LHCN-M2 (cell line): ENCODE data around the gene PRSS8. TPM values are rescaled to one million over a fixed set of nuclear protein-coding genes. Genes with fewer than 3 reads are reported as not detected.
"Not testable (repeated sequence)": the region's sequence is repeated elsewhere in the genome, so short reads cannot be mapped to it uniquely, and the experiment has no call there.

Experiments used
- DNase-seq: peaks from one replicate; pipeline ENCODE4 v3.0.0-alpha.2; 2012; ENCODE audit warnings: low read depth
- total RNA-seq: library from RNA; depleted of rRNA; stranded (reverse); fragments of >200 nt; gene quantifications from 2 replicates; pipeline ENCODE4 v1.2.3, GENCODE V29; 2014

Gene PRSS8
- total RNA-seq, 1 experiment from 2014 or later, result not detected

- no peak for DNase-seq
Observed at GRCh38 chr16:31106509-31107464, 28.7 kb downstream of the PRSS8 start.

- peak; percentile 71 for DNase-seq
Observed at GRCh38 chr16:31105677-31106213, 29.8 kb downstream of the PRSS8 start.

DNA sequence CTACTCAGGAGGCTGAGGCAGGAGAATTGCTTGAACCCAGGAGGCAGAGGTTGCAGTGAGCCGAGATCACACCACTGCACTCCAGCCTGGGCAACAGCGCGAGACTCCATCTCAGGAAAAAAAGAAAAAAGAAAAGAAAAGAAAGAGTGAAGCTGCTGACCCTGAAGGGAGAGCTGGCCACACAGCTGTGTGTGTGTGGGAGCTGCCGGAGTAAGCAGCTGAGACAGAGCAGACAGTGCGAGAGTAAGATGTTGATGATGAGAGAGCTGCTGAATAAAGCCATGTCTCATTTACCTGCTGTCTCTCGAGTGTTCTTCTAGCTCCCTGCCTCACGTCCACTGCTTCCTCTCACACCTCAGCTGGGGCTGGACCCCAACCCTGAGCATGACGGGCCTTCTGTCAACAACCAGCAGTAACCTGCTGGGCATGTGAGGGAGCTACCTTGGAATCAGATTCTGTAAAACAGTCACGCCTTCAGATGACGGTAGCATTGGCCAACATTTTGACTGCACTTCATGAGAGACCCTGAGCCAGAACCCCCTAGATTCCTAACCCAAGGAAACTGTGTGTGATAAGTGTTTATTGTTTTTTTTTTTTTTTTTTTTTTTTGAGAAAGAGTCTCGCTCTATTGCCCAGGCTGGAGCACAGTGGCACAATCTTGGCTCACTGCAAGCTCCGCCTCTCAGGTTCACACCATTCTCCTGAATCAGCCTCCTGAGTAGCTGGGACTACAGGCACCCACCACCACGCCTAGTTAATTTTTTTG, 34.5 kb downstream of the PRSS8 start:
- DNase-seq, result not testable (repeated sequence)

DNA sequence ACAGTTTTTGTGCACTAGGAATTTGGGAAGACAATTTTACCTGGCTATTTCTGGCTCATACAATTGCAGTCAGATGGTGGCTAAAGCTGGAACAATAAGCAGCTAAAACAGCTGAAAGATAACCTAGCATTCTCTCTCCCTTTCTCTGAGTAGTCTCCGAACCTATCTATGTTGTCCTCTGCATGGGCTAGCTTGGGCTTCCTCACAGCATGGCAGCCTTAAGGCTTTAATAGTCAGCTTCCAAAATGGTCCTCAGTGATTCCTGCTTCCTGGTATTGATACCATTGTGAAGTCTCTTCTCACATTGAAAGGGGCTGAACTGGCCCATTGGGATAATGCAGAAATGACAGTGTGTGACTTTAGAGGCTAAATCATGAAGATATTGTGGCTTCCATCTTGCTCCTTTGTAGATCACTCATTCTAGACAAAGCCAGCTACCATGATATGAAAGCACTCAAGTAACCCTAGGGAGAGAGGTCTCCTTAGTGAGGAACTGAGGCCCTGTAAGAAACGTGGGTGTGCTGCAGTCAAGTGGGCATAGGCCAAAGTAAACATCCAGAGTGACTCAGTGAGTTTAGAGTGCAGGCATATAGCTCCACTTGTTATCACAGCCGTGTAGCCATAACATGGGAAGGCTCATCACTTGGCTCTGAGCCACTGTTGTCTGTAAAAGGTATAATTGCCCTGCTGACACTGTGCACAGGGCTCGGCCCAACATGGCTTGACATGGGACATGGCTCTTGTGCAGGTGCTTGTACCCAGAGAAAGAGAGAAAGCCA, 35.5 kb downstream of the PRSS8 start:
- peak; percentile 61 for DNase-seq

GRCh38 chr16:31094424-31095120, 41.0 kb downstream of the PRSS8 start, which contains the start of gene VKORC1:
Gene VKORC1 (minus strand): TSS chr16:31094797. CDS start chr16:31094729, 68 bp downstream.
- peak; percentile 98 for DNase-seq

DNA sequence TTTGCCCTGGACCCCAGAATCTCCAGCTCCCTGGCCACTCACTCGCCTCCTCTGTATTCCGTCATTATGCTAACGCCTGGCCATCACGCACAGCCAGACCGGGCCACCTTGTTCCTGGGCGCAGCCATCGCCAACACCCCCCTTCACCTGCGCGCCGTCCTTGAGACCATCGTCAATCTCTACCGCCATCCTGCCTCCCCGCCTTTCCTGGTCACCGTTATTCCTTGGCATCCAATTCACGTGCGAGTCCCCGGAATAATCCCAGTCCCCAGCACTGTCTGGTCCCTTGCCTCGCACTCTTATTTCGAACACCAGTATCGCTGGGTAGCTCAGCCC, 41.5 kb downstream of the PRSS8 start:
- no peak for DNase-seq

GRCh38 chr16:31093132-31093703, 42.3 kb downstream of the PRSS8 start:
- DNase-seq, result peak; percentile 82

DNA sequence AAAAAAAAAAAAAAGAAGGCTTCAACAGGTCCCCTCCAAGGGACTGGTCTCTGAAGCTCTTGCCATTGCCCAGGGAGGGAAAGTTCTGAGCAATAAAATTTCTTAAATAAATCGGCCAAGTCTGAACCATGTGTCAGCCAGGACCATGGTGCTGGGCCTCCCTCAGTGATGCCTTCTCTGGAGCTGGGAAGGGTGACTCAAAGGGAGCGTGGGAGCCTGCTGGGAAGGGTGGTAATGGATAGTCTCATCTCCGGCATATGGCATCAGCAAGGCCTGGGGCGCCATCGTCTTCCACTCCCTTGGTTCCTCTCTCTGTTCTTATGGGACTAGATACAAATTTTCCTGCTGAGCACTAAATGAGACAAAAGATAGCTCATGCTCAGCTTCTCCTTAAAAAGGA, 43.2 kb downstream of the PRSS8 start:
- peak; percentile 60 for DNase-seq

GRCh38 chr16:31090540-31090939, 45.0 kb downstream of the PRSS8 start:
- DNase-seq, result no peak

- no peak for DNase-seq
Observed at GRCh38 chr16:31089199-31089598, 46.3 kb downstream of the PRSS8 start.

DNA sequence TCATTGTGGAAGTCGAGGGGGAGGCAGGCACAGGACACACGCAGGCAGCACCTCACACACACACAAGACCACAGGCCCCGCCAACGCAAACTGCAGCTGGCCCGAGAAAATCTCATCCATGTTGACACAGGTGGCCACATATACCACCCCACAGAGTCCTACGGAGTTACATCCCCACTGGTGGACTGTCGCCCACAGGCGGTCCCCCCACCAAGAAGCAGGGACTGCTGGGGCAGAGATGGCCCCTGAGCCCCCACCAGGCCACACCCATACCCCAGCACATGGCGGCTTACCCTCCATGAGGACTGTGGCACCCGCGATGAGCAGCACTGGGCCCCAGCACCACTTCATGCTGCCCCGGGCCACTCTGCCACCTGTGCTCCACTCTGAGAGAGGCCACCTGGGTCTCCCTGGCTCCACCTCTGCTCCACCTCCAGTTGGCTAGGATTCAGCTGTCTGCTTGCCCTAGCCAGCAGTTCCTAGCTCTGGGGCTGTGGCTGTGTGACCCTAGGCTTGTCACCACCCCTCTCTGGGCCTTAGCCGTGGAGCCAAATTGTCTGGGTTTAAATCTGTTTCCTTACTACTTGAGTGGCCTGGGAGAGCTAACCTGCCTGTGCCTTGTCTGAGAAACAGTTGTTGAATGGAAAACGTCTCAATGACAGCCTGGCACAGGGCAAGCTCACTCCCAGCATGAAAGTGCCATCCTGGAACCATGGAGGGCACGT, 46.9 kb downstream of the PRSS8 start, which contains the start of gene PRSS53:
Gene PRSS53 (minus strand): TSS at position 485 of the 725 bp plus-strand sequence. CDS start 134 bp downstream, at position 351.
- DNase-seq, result no peak

DNA sequence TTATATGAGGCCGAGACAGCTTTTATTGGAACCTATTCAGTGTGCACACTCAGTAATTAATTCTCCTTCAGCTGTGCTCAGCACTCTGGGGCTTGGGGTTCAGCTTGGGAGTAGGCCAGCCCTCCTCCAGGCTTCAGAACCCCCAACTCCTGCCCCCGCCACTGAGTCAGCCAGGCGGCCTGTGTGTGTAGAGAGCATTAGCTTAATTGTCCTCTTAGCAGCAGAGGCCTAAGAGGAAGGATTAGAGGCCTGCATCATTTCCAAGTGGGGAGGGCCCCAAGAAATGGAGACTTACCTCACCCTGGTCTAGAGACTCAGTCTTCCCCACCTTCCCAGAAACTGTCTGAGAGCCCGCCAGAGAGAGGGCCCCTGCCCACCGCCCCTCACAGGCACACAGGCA, 47.6 kb downstream of the PRSS8 start:
- no peak for DNase-seq

- DNase-seq, result no peak
Observed at GRCh38 chr16:31087481-31087880, 48.0 kb downstream of the PRSS8 start.

GRCh38 chr16:31086629-31086906, 49.0 kb downstream of the PRSS8 start:
- no peak for DNase-seq

DNA sequence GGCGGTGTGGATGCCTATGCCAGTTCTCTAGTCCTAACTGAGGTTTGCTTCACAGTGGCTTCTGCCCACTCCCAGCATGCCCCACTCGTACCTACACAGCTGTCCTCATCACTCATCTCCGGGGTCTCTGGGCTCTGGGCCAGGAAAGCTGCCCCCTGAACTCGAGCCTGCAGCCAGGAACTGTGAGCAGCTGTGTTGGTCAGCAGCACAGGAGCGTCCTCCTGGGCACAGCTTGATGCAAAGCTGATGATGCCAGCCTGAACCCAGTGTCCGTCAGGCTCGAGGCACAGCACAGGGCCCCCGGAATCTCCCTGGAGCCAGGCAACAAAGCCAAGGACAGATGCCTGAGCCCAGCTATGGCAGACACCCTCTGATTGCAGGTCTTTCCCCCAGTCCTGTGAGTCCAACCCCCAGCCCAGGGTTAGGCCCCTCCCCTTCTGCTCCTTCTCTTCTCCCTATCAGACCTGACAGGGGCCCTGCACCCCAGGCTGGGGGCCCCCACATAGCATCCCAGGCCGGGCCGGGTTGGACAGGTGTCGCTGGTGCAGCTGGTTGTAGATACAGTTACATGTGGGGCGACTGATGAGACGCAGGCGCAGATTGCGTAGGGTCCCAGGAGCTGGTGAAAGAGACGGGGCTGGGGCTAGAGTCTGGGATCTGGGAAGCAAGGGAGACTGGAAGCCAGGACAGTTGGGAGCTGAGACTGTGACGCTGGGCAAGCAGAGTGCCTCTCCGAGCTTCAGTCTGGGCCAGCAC, 49.5 kb downstream of the PRSS8 start:
- DNase-seq, result peak; percentile 90

DNA sequence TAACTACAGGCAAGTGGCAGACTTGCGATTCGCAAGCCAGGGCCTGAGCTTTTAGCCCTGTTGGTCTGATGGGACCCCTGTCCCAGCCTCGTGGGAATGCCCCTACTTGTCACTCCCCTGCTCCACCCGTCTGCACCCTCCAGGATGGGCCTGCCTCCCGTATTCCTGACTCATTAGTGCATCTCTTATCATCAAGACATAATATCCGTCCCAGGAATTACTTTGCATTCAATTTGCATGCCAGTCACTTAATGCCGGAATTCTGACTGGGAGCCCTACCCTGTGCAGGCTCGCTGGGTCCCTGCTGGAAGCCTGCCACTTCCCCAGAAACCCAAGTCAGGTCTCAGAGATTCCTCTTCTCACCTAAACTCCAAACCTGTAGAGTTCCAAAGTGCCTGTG, 50.1 kb downstream of the PRSS8 start:
- no peak for DNase-seq

GRCh38 chr16:31084584-31085302, 50.8 kb downstream of the PRSS8 start:
- peak; percentile 70 for DNase-seq

GRCh38 chr16:31083981-31084380, 51.5 kb downstream of the PRSS8 start:
- DNase-seq, result no peak
